DOHH2 (cell line): ENCODE results near the gene SLC39A10.

ENCODE experiments used
- EZH2phosphoT487 ChIP-seq: fragments of 200-600 bp; sonication (generic); IDR thresholded peaks from 2 replicates; pipeline ENCODE4 v1.6.1; 2017; ENCODE audit warnings: borderline replicate concordance, mild to moderate bottlenecking, antibody characterized with exemption, low read length, moderate library complexity, mixed read lengths
- TF ChIP-seq, protein P1 (sequence below): fragments of 200-600 bp; sonication (generic); IDR thresholded peaks from one replicate; pipeline ENCODE4 v1.5.1; 2014; ENCODE audit warnings: antibody characterized with exemption, mild to moderate bottlenecking, low read depth, low read length; ENCODE audit not compliant: poor library complexity, severe bottlenecking

- TF ChIP-seq, protein P1, sequence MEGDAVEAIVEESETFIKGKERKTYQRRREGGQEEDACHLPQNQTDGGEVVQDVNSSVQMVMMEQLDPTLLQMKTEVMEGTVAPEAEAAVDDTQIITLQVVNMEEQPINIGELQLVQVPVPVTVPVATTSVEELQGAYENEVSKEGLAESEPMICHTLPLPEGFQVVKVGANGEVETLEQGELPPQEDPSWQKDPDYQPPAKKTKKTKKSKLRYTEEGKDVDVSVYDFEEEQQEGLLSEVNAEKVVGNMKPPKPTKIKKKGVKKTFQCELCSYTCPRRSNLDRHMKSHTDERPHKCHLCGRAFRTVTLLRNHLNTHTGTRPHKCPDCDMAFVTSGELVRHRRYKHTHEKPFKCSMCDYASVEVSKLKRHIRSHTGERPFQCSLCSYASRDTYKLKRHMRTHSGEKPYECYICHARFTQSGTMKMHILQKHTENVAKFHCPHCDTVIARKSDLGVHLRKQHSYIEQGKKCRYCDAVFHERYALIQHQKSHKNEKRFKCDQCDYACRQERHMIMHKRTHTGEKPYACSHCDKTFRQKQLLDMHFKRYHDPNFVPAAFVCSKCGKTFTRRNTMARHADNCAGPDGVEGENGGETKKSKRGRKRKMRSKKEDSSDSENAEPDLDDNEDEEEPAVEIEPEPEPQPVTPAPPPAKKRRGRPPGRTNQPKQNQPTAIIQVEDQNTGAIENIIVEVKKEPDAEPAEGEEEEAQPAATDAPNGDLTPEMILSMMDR: no peak
- TF ChIP-seq EZH2phosphoT487: no peak
These were observed 54.5 kb downstream of the SLC39A10 start for GRCh38 chr2:195711478-195711877.
